ENCODE data around the gene CPVL. TPM values are rescaled to one million over a fixed set of nuclear protein-coding genes. Genes with fewer than 3 reads are reported as not detected.

Gene CPVL
- total RNA-seq, 1 experiment from 2014 or later, result 1.1 TPM

- BruUV-seq (replicated peaks), result no TSS peak
These were observed 192.7 kb downstream of the CPVL start for GRCh38 chr7:28953633-28954032.

More at GRCh38 chr7:28953633-28954032, 192.7 kb downstream of the CPVL start:
- H3K4me1 ChIP-seq (ENCODE audit: control insufficient read depth, insufficient read depth, low read length), result no peaks in the 10 kb centered on the region; the same call in 1 of the 2 replicates
- in situ Hi-C loops (cut with HindIII; ENCODE audit: low pct_unique_long_range_greater_than_20kb, low sequenced_read_pairs) (no loop called here), intact Hi-C loops (cut with micrococcal nuclease; ENCODE audit: unreplicated experiment) (no loop called here)
- ChIA-PET POLR2A (no interaction called here), CTCF (no interaction called here)
- no peak for ATAC-seq
- peaks cover 34% of the 10 kb centered on the region for H3K27me3 ChIP-seq (ENCODE audit: control insufficient read depth, insufficient read depth, low read length)
- H3K27ac ChIP-seq (ENCODE audit: low read length), result no peak overlapping the region
- no peak for DNase-seq (ENCODE audit: low read depth, low spot score)
- H3K4me3 ChIP-seq (ENCODE audit: low read depth in 2 of 2, low read length in 2 of 2), result no peak overlapping the region
- no peaks in the 10 kb centered on the region for H3K9me3 ChIP-seq (ENCODE audit: control insufficient read depth, insufficient read depth, low read depth, low read length)
- H3K36me3 ChIP-seq (ENCODE audit: control insufficient read depth, insufficient read depth, low read length), result no peaks in the 10 kb centered on the region; the same call in 1 of the 2 replicates
- TF ChIP-seq TCF7L2 (IDR thresholded peaks at IDR 0.05; ENCODE audit: low read depth, low read length) (no peak), CTCF (IDR thresholded peaks at IDR 0.05) (no peak), SIN3A (IDR thresholded peaks at IDR 0.05; ENCODE audit: borderline replicate concordance, insufficient read depth, low read depth, low read length) (no peak), POLR2AphosphoS5 (IDR thresholded peaks at IDR 0.05; ENCODE audit: low read depth, low read length) (no peak), REST (IDR thresholded peaks at IDR 0.05; ENCODE audit: insufficient read depth in 1 of 2, low read depth in 2 of 2, low read length in 1 of 2) (no peak)

Other genes with a start within 250 kb of the CPVL start
- gene TRIL, start 188.2 kb downstream of the CPVL start, total RNA-seq (2021; ENCODE audit: unreplicated experiment), result not detected
- 0.15 TPM for gene CHN2, start 48.2 kb upstream of the CPVL start, total RNA-seq (2021; ENCODE audit: unreplicated experiment)

Data from Panc1 (cell line).